PC-9 (cell line): Measurements from ENCODE around the gene SNX8.

Experiments
- CTCF ChIP-seq: fragments of 200-600 bp; sonication (generic); conservative IDR thresholded peaks from 2 replicates; pipeline ENCODE4 v1.6.1; 2017; ENCODE audit warnings: mixed run types, antibody characterized with exemption, mild to moderate bottlenecking, moderate library complexity
- EZH2 ChIP-seq: fragments of 200-600 bp; sonication (generic); IDR thresholded peaks from 2 replicates; pipeline ENCODE4 v1.8.0; 2017; ENCODE audit warnings: antibody characterized with exemption, low read depth

DNA sequence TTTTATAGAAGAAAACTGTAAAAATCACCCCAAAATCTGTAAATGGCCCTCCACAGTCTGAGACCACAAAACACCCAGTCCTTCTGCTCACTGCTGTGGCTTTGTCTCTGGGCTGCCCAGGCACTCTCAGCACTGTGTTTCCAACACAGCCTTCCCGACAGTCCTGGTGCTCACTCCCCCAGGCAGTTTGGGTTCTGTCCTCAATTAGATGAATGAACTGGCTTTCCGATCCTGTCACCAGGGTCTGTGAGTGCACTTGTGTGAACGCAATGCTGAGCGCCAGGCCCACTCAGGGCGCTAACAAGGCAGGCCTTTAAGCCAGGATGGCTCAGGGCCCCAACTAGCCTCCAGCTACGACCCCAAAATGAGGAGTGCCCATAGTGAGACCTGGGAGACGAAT, 84.8 kb downstream of the SNX8 start:
- TF ChIP-seq CTCF, result no peak
- TF ChIP-seq EZH2, result no peak
